ENCODE data around the gene FAM174C. TPM values are rescaled to one million over a fixed set of nuclear protein-coding genes. Genes with fewer than 3 reads are reported as not detected.
A peak's percentile ranks its signal among the peaks of the same experiment; 100 is the strongest.

The FAM174C gene
- polyA plus RNA-seq, 1 donor: 16.3 TPM

GRCh38 chr19:1274081-1274851, 1.1 kb upstream of the FAM174C start:
- DNase-seq: no peak

GRCh38 chr19:1274852-1275259, 474 bp upstream of the FAM174C start:
- DNase-seq: no peak

GRCh38 chr19:1275976-1276627, 772 bp downstream of the FAM174C start:
- no peak for DNase-seq

- DNase-seq: no peak
Observed at GRCh38 chr19:1276628-1277022, 1.3 kb downstream of the FAM174C start.

- no peak for DNase-seq
Observed at GRCh38 chr19:1277061-1277460, 1.7 kb downstream of the FAM174C start.

GRCh38 chr19:1278074-1278473, 2.7 kb downstream of the FAM174C start:
- no peak for DNase-seq

GRCh38 chr19:1278713-1279660, 3.7 kb downstream of the FAM174C start:
- DNase-seq: no peak

- DNase-seq: peak; percentile 90
Observed at GRCh38 chr19:1279782-1280341, 4.5 kb downstream of the FAM174C start.

- DNase-seq: no peak
Observed at GRCh38 chr19:1280636-1281568, 5.6 kb downstream of the FAM174C start.

- no peak for DNase-seq
Observed at GRCh38 chr19:1281569-1282287, 6.4 kb downstream of the FAM174C start.

GRCh38 chr19:1282588-1283206, 7.4 kb downstream of the FAM174C start:
- no peak for DNase-seq

GRCh38 chr19:1283207-1283916, 8.0 kb downstream of the FAM174C start:
- no peak for DNase-seq

GRCh38 chr19:1283917-1284292, 8.6 kb downstream of the FAM174C start:
- DNase-seq: no peak

GRCh38 chr19:1284293-1284978, 9.1 kb downstream of the FAM174C start:
- no peak for DNase-seq

GRCh38 chr19:1284979-1285736, 9.8 kb downstream of the FAM174C start:
- no peak for DNase-seq

- DNase-seq: no peak
Observed at GRCh38 chr19:1285737-1286360, 10.5 kb downstream of the FAM174C start, which contains the start of gene EFNA2. EFNA2 (plus strand) TSS chr19:1285873; CDS start chr19:1286169, 296 bp downstream.

GRCh38 chr19:1286487-1287353, 11.4 kb downstream of the FAM174C start:
- no peak for DNase-seq
